CD4-positive, alpha-beta T cell (primary cell): ENCODE data around the gene NUBP2. TPM values are rescaled to one million over a fixed set of nuclear protein-coding genes. Genes with fewer than 3 reads are reported as not detected.

Experiments
- ATAC-seq: fragments of 200-7000 bp; cut with Tn5 transposase; one replicate; pipeline ENCODE4 v1.10.0; 2022; ENCODE audit warnings: mild to moderate bottlenecking; ENCODE audit not compliant: poor library complexity
- CTCF ChIA-PET: fragments of 350-600 bp; sonication (Branson Sonifier 250); formaldehyde crosslinking; loops from one replicate; lab custom pipeline; 2021; ENCODE audit warnings: antibody characterized with exemption, inconsistent platforms; lab: Charles Lee
- POLR2A ChIA-PET: fragments of 350-600 bp; sonication (Branson Sonifier 250); formaldehyde crosslinking; loops from one replicate; lab custom pipeline; 2021; ENCODE audit warnings: antibody characterized with exemption, inconsistent platforms; lab: Charles Lee
- DNase-seq, 14 experiments: peaks; one replicate each; pipeline ENCODE4 v3.0.0-alpha.2; 2013 to 2020; ENCODE audit warnings: mixed read lengths in 2 of 14
- H3K27ac ChIP-seq, 2 donors: one replicate each; pipeline versions ENCODE4 v1.5.1 to v1.7.0; 2013; ENCODE audit warnings: low read length in 2 of 2, low read depth in 1 of 2, mild to moderate bottlenecking in 1 of 2
- H3K27me3 ChIP-seq, 2 experiments: 1 replicate in 1 of 2; 2 replicates in 1 of 2; pipeline versions ENCODE4 v1.6.1 to v1.7.0; 2013; ENCODE audit warnings: low read length in 2 of 2, control low read depth in 1 of 2, mild to moderate bottlenecking in 1 of 2, moderate library complexity in 1 of 2; ENCODE audit not compliant: insufficient read depth in 2 of 2, control insufficient read depth in 1 of 2
- H3K36me3 ChIP-seq: one replicate; pipeline ENCODE4 v1.6.1; 2013; ENCODE audit warnings: low read length, control low read depth; ENCODE audit not compliant: insufficient read depth
- H3K4me1 ChIP-seq: one replicate; pipeline ENCODE4 v1.6.1; 2013; ENCODE audit warnings: low read length, control low read depth; ENCODE audit not compliant: insufficient read depth
- H3K4me3 ChIP-seq: one replicate; pipeline ENCODE4 v1.5.1; 2013; ENCODE audit warnings: mild to moderate bottlenecking, low read length, moderate library complexity
- H3K9me3 ChIP-seq, 2 experiments: 1 replicate in 1 of 2; 2 replicates in 1 of 2; pipeline versions ENCODE4 v1.6.1 to v1.7.0; 2013; ENCODE audit warnings: low read length in 2 of 2, mild to moderate bottlenecking in 2 of 2, control low read depth in 1 of 2, moderate library complexity in 1 of 2; ENCODE audit not compliant: control insufficient read depth in 1 of 2, insufficient read depth in 1 of 2
- H3K27ac Mint-ChIP-seq: one replicate; pipeline ENCODE4 v1.8.0; 2020; ENCODE audit warnings: mixed read lengths
- H3K27me3 Mint-ChIP-seq: one replicate; pipeline ENCODE4 v1.8.0; 2021; ENCODE audit warnings: mixed read lengths
- H3K36me3 Mint-ChIP-seq: one replicate; pipeline ENCODE4 v1.8.0; 2021; ENCODE audit warnings: low read depth, mixed read lengths
- H3K4me1 Mint-ChIP-seq: one replicate; pipeline ENCODE4 v1.8.0; 2021; ENCODE audit warnings: low read depth, mixed read lengths
- H3K4me3 Mint-ChIP-seq: one replicate; pipeline ENCODE4 v1.8.0; 2020; ENCODE audit warnings: mild to moderate bottlenecking, mixed read lengths
- H3K9me3 Mint-ChIP-seq: one replicate; pipeline ENCODE4 v1.8.0; 2020; ENCODE audit warnings: mixed read lengths
- CTCF ChIP-seq: fragments of 200-600 bp; IDR thresholded peaks from one replicate; pipeline ENCODE4 v1.8.0; 2022; ENCODE audit warnings: antibody characterized with exemption, mild to moderate bottlenecking
- intact Hi-C, 2 experiments: fragments of 100-400 bp; cut with DNase I in 1 of 2; cut with micrococcal nuclease in 1 of 2; formaldehyde crosslinking; loops; one replicate each; pipeline versions ENCODE4 v1.15.1 to v1.9.0; 2023 to 2025; cut with DNase I, micrococcal nuclease
- total RNA-seq, 174 experiments: library from RNA in 2 of 174; stranded (reverse) in 2 of 174; gene quantifications; one replicate each; pipeline ENCODE4 v1.2.3 and lab custom pipeline; 2021 to 2026

NUBP2 gene
- total RNA-seq, 2 experiments from 2014 or later: 36.4 to 38.1 TPM

GRCh38 chr16:1743376-1744337, 39.1 kb upstream of the NUBP2 start:
- DNase-seq: no peak
- POLR2A ChIA-PET: no interaction called here

GRCh38 chr16:1744338-1744840, 38.4 kb upstream of the NUBP2 start:
- H3K36me3 ChIP-seq: peaks cover 64% of the 10 kb centered on the region
- peaks cover 9% of the 10 kb centered on the region for H3K4me1 ChIP-seq
- ChIA-PET POLR2A (no interaction called here), CTCF (no interaction called here)
- Mint-ChIP-seq H3K36me3 (peaks cover 46% of the 10 kb centered on the region), H3K4me3 (no peak overlapping the region), H3K27me3 (no peaks in the 10 kb centered on the region), H3K4me1 (no peaks in the 10 kb centered on the region), H3K27ac (no peak overlapping the region), H3K9me3 (no peaks in the 10 kb centered on the region)
- ATAC-seq (no peak), DNase-seq (no peak)
- H3K9me3 ChIP-seq: peaks cover 0 to 7% of the 10 kb centered on the region in 2 experiments
- TF ChIP-seq CTCF: no peak
- H3K27ac ChIP-seq: no peak overlapping the region
- H3K27me3 ChIP-seq: no peaks in the 10 kb centered on the region
- intact Hi-C loops: no loop called here
- H3K4me3 ChIP-seq: no peak overlapping the region

More at GRCh38 chr16:1743376-1744337, 39.1 kb upstream of the NUBP2 start:
- Mint-ChIP-seq H3K9me3 (no peaks in the 10 kb centered on the region), H3K4me3 (no peak overlapping the region), H3K4me1 (no peaks in the 10 kb centered on the region), H3K36me3 (peaks cover 39% of the 10 kb centered on the region), H3K27ac (no peak overlapping the region), H3K27me3 (no peaks in the 10 kb centered on the region)
- Histone ChIP-seq H3K36me3 (peaks cover 57% of the 10 kb centered on the region), H3K4me3 (no peak overlapping the region), H3K9me3 (peaks cover 0 to 13% of the 10 kb centered on the region in 2 experiments), H3K27me3 (no peaks in the 10 kb centered on the region), H3K4me1 (peaks cover 9% of the 10 kb centered on the region), H3K27ac (no peak overlapping the region)
- CTCF ChIA-PET: no interaction called here
- TF ChIP-seq CTCF: no peak
- ATAC-seq: no peak
- intact Hi-C loops: no loop called here

DNA sequence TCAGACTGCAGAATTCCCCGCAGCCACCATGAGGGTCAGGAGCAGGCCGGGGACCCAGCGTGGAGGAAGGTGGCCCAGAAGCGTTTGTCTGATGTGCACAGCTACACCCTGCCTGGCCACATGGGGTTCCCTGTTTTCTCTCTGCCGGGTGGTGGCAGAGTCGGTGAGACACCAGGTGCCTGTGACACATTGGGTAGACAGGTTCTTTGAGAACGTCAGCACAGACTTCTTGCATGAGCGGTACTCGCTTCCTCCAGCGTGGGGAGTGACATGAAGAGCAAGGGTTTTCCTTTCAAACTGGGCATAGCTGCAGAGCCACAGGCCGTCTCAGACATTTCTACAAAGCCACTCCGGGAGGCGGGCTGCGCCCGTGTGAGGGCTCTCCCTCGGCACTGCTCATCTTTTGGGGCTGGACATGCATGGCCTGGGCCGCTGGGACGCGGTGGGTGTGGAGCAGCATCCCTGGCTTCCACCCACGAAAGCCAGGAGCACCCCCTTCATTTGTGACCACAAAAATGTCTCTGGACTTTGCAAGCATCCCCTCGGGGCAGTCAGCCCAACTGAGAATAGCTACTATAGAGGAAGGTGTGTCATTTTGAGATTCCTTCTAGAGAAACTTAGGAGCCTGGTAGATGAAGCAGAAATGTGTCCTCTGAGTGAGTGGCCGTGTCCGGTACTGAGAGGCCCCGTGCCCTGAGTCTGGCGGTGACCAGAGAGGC, 37.4 kb upstream of the NUBP2 start:
- ATAC-seq: no peak
- peaks cover 9% of the 10 kb centered on the region for H3K4me1 ChIP-seq
- no peak overlapping the region for H3K4me3 Mint-ChIP-seq
- ChIA-PET CTCF (no interaction called here), POLR2A (no interaction called here)
- no peaks in the 10 kb centered on the region for H3K27me3 ChIP-seq
- no peak for DNase-seq
- H3K27ac Mint-ChIP-seq: no peak overlapping the region
- no peaks in the 10 kb centered on the region for H3K9me3 ChIP-seq
- TF ChIP-seq CTCF: no peak
- peaks cover 46% of the 10 kb centered on the region for H3K36me3 Mint-ChIP-seq
- peaks cover 70% of the 10 kb centered on the region for H3K36me3 ChIP-seq
- no peaks in the 10 kb centered on the region for H3K9me3 Mint-ChIP-seq
- no peak overlapping the region for H3K4me3 ChIP-seq
- no peak overlapping the region for H3K27ac ChIP-seq
- no peaks in the 10 kb centered on the region for H3K4me1 Mint-ChIP-seq
- intact Hi-C loops: no loop called here
- no peaks in the 10 kb centered on the region for H3K27me3 Mint-ChIP-seq
